Stimulated activated CD4-positive, alpha-beta T cell treated with anti-CD3 and anti-CD28 coated beads, Interleukin-15, amount 100 ng/mL, for 24 hours (primary cell): ENCODE measurements around the gene UNK.

Source experiments
- DNase-seq: peaks from one replicate; pipeline ENCODE4 v3.0.0-alpha.2; 2020

Gene UNK

GRCh38 chr17:75784473-75785015 lies at the start of gene UNK:
TSS of gene UNK (plus strand) at chr17:75784806. CDS start at chr17:75784881, 75 bp downstream.
- DNase-seq, result peak; percentile 95

DNA sequence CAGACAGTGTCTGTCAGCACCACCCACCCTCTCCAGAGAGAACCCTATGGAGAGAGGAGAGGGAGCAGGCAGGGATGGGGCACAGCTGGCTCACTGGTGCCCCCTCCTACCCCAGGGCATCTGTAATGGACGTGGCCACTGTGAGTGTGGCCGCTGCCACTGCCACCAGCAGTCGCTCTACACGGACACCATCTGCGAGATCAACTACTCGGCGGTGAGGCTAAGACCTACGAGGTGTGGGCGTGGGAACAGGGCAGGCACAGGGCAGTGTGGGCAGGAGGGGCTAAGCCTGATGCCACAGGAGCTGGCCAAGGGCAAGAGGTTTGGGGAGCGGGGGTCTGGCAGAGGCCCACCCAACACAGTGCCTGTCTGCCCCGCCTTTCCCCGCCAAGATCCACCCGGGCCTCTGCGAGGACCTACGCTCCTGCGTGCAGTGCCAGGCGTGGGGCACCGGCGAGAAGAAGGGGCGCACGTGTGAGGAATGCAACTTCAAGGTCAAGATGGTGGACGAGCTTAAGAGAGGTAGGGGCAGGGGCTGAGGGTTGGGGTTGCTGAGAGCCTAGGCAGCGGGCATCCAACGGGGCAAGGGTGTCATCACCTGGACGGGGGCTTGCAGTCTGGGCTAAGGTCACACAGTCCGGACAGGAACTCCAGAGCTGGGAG lies 48.3 kb upstream of the UNK start:
- DNase-seq, result no peak

- DNase-seq, result no peak
These were observed 47.3 kb upstream of the UNK start for GRCh38 chr17:75737133-75737962.

DNA sequence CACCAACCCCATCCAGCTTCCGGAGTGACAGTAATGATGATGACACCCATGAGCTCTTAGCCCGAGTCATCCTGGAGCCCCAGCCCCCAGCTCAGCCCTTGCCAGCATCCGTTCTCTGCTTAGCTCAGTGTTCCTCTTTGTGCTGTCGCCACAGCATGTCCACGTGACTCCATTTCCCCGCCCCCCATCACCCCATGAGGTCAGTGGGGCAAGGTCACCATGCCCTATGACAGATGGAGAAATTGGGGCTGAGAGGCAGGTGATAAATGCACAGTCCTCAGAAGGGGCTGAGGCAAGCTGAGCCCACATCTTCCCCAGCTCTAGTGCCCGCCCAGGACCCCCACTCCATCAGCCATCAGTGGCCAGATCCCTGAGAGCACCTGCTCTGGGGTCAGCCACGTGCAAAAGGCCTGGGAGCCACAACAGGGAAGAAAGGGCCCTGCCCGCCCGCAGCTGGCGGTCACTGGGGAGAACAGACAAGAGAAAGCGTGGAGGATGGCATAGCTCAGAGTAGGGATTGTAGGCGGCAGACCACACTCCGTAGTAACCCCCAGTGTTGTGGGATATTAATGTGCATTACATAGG lies 46.3 kb upstream of the UNK start:
- DNase-seq, result peak; percentile 35

DNA sequence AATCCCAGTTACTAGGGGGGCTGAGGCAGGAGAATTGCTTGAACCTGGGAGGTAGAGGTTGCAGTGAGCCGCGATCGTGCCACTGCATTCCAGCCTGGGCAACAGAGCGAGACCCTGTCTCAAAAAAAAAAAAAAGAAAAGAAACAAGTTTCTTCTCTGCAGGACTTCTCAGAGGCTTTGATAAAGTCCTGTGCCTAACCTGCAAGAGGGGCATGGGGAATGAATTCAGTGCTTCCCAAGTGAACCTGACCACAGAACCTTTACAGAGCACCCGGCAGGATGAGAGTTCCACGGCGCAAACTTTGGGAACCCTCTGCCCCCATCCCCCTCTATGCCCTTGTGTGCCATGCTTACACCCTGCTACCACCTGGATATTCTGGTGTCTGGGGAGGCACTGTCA lies 45.4 kb upstream of the UNK start:
- DNase-seq, result no peak

DNA sequence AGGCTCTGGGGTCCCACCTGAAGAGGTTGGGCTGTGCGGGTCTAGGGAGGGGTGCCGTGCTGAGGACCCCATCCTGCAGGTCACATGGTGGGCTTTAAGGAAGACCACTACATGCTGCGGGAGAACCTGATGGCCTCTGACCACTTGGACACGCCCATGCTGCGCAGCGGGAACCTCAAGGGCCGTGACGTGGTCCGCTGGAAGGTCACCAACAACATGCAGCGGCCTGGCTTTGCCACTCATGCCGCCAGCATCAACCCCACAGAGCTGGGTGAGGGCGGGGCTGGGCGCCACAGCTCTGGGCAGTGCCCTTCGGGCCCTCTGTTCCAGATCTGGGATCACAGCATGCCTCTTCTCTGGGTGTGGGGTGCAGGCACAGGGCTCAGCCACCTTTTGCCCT lies 44.8 kb upstream of the UNK start:
- DNase-seq, result no peak

DNA sequence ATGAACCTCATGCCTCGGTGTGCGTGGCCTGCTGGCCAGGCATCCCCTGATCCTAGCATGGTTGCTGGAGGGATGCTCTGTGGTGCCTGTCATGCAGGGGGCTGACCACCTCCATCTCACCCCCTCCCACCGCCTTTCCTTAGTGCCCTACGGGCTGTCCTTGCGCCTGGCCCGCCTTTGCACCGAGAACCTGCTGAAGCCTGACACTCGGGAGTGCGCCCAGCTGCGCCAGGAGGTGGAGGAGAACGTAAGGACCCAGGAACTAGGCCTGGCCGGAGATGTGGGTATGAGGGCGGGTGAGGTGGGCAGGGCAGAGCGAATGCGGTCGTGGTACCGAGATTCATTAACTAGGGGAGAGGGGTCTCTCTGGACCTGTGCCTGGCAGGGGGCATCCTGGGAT lies 44.4 kb upstream of the UNK start:
- DNase-seq, result no peak

GRCh38 chr17:75740631-75741077 lies 44.0 kb upstream of the UNK start:
- DNase-seq, result no peak

GRCh38 chr17:75742337-75742736 lies 42.3 kb upstream of the UNK start:
- no peak for DNase-seq

DNA sequence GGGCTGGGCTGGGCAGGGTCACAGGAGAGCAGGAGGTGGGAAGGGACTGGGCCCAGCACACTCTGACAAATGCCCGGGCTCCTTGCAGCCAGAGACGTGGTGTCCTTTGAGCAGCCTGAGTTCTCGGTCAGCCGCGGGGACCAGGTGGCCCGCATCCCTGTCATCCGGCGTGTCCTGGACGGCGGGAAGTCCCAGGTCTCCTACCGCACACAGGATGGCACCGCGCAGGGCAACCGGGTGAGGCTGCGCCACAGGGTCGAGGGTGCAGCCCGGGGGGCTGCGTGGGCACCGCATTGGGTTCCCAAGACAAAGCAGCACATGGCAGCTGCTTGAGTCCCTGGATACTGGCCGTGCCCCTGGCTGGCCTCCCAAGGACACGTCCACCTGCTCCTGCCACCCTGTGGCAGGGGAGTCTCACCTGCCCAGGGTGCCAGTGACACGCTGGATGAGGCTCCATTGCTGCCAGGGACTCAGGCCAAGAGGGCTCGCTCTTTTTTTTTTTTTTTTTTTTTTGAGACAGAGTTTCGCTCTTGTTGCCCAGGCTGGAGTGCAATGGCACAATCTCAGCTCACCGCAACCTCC lies 40.9 kb upstream of the UNK start:
- no peak for DNase-seq

DNA sequence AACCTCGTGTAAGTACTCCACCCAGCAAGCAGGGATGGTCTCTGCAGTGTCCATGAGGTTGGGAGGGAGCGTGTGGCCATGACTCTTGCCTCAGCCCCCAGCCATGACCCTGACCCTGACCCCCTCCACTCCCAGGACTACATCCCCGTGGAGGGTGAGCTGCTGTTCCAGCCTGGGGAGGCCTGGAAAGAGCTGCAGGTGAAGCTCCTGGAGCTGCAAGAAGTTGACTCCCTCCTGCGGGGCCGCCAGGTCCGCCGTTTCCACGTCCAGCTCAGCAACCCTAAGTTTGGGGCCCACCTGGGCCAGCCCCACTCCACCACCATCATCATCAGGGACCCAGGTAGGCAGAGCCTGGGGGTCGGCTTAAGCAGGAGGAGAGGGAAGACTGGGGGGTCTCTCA lies 35.9 kb upstream of the UNK start:
- DNase-seq, result no peak

GRCh38 chr17:75749545-75750389 lies 34.8 kb upstream of the UNK start:
- DNase-seq, result peak; percentile 93

- DNase-seq, result no peak
These were observed 33.8 kb upstream of the UNK start for GRCh38 chr17:75750661-75751423.

DNA sequence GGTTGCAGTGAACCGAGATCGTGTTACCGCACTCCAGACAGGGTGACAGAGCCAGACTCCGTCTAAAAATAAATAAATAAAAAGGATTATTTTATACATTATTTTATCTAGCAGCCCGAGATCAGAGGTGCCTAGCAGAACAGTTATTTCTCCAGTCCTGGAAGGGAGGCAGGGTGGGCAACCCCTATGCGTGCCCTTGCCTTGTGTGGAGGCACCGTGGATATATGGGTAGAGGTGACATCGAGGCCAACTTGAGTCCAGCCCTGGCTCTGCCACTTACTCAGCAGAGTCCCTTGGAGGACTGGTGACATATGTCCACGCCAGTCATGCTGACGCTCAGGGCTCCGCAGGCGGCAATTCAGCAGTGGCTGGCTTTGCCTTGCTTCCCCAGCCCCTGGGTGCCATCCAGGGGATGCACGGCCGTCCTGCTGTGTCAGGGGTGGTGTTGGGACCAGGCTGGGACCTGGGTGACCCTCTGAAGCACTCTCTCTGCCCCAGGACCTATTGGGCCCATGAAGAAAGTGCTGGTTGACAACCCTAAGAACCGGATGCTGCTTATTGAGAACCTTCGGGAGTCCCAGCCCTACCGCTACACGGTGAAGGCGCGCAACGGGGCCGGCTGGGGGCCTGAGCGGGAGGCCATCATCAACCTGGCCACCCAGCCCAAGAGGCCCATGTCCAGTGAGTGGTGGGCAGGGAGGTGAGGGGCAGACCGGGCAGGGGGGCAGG lies 32.8 kb upstream of the UNK start:
- DNase-seq, result no peak

GRCh38 chr17:75752405-75752709 lies 32.2 kb upstream of the UNK start:
- DNase-seq, result no peak

- DNase-seq, result no peak
These were observed 31.6 kb upstream of the UNK start for GRCh38 chr17:75752802-75753513.

GRCh38 chr17:75753514-75754377 lies 30.9 kb upstream of the UNK start:
- peak; percentile 82 for DNase-seq

GRCh38 chr17:75754378-75755204 lies 30.0 kb upstream of the UNK start:
- DNase-seq, result no peak
